Activated naive CD4-positive, alpha-beta T cell treated with anti-CD3 and anti-CD28 coated beads, Interleukin-2, amount 50 U/mL, for 72 hours (primary cell): ENCODE results near the gene PLA2G2A. TPM values are rescaled to one million over a fixed set of nuclear protein-coding genes. Genes with fewer than 3 reads are reported as not detected.
"Not testable (repeated sequence)": the region's sequence is repeated elsewhere in the genome, so short reads cannot be mapped to it uniquely, and the experiment has no call there.

Experiments used
- ATAC-seq, 2 donors: fragments of 150-1000 bp; cut with Tn5 transposase; 2 replicates each; pipeline ENCODE4 v1.10.0; 2021; ENCODE audit warnings: mild to moderate bottlenecking in 2 of 2, moderate library complexity in 2 of 2
- DNase-seq, 2 donors: peaks; one replicate each; pipeline ENCODE4 v3.0.0; 2021 to 2022; ENCODE audit warnings: low spot score in 2 of 2
- H3K27ac Mint-ChIP-seq, 2 donors: one replicate each; pipeline ENCODE4 v1.8.0; 2022; ENCODE audit warnings: mild to moderate bottlenecking in 2 of 2, mixed read lengths in 2 of 2
- H3K36me3 Mint-ChIP-seq, 2 donors: one replicate each; pipeline ENCODE4 v1.8.0; 2022; ENCODE audit warnings: mixed read lengths in 2 of 2
- H3K9me3 Mint-ChIP-seq, 2 donors: one replicate each; pipeline ENCODE4 v1.8.0; 2022; ENCODE audit warnings: mixed read lengths in 2 of 2
- total RNA-seq, 2 donors: library from RNA; stranded (reverse); gene quantifications; one replicate each; pipeline ENCODE4 v1.2.3, GENCODE V29; 2022

The PLA2G2A gene, protein sequence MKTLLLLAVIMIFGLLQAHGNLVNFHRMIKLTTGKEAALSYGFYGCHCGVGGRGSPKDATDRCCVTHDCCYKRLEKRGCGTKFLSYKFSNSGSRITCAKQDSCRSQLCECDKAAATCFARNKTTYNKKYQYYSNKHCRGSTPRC
- not detected for total RNA-seq

DNA sequence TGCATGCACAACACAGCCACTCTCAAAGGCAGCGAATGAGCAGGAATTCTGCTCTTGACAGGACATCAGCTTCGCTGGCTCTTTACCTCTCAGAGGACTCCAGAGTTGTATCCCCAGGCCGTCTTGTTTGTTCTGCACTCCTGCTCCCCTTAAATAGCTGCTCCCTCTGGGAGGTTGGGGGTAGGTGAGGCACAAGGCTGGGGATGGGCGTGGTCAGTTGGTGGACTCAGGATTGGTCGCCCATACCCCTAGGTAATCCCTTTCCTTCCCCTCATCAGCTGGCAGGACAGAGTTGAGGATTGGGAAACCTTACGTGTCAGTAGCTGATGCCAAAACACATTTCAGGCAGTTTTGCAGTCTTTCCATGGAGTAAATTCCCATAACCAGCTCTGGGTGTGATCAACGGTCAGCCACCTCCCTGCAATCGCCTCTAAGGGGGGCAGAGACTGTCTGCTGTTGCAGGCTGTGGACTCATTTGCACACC lies at the start of gene PLA2G2A:
Gene PLA2G2A, minus strand, starts transcription at position 125 of the 484 bp plus-strand sequence. CDS start 845 bp downstream, outside the sequence.
- H3K9me3 Mint-ChIP-seq = no peaks in the 10 kb centered on the region
- no peak for ATAC-seq
- DNase-seq = no peak
- no peaks in the 10 kb centered on the region for H3K36me3 Mint-ChIP-seq
- no peak within 1 kb of the TSS for H3K27ac Mint-ChIP-seq

DNA sequence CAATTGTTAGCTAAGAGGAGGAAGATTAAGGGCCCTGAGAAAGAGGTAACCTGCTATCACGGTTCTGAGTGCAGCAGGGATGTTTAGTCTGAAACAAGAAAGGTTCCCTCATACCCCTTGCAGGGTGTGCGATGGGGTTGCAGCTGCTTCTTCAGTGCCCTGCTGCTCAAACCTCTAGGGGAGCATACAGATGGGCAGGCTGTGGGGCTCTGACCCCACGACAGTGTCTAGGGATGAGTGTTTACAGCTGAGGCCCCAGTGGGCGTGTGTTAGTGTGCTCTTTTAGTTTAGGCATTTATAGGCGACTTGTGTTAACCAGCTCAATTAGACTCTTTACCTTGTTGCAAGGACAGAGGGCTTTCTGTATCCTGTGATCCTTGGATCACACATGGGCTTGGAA lies 49.3 kb upstream of the PLA2G2A start:
- Mint-ChIP-seq H3K36me3 (peaks cover 0 to 5% of the 10 kb centered on the region in 2 donors), H3K27ac (no peak overlapping the region), H3K9me3 (peaks cover 0 to 4% of the 10 kb centered on the region in 2 donors)
- ATAC-seq (no peak), DNase-seq (no peak)

GRCh38 chr1:20028125-20028524 lies 48.7 kb upstream of the PLA2G2A start:
- DNase-seq (no peak), ATAC-seq (no peak)
- Mint-ChIP-seq H3K9me3 (peaks cover 0 to 4% of the 10 kb centered on the region in 2 donors), H3K36me3 (peaks cover 0 to 5% of the 10 kb centered on the region in 2 donors), H3K27ac (no peak overlapping the region)

DNA sequence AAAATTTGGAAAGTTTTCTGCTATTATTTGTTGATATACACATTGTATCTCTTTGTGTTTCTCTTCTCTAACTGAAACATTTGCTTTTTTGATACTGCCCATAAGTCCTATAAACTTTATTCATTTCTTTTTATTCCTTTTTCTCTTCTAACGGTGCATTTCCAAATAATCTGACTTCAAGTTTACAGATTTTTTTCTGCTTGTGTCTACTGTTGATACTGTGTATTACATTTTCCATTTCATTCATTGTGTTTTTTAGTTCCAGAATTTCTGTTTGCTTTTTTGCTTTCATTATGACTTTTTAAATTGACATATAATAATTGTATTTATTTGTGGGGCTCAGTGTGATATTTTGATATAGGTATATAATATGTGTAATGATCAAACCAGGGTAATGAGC lies 38.3 kb upstream of the PLA2G2A start:
- peaks cover 12 to 19% of the 10 kb centered on the region in 2 donors for H3K9me3 Mint-ChIP-seq
- no peak for DNase-seq
- ATAC-seq = no peak
- no peak overlapping the region for H3K27ac Mint-ChIP-seq
- peaks cover 10 to 11% of the 10 kb centered on the region in 2 donors for H3K36me3 Mint-ChIP-seq

- ATAC-seq (no peak), DNase-seq (no peak)
- peaks cover 10 to 11% of the 10 kb centered on the region in 2 donors for H3K36me3 Mint-ChIP-seq
- no peak overlapping the region for H3K27ac Mint-ChIP-seq
- peaks cover 12 to 19% of the 10 kb centered on the region in 2 donors for H3K9me3 Mint-ChIP-seq
Measured at GRCh38 chr1:20014153-20014552, 34.7 kb upstream of the PLA2G2A start.

DNA sequence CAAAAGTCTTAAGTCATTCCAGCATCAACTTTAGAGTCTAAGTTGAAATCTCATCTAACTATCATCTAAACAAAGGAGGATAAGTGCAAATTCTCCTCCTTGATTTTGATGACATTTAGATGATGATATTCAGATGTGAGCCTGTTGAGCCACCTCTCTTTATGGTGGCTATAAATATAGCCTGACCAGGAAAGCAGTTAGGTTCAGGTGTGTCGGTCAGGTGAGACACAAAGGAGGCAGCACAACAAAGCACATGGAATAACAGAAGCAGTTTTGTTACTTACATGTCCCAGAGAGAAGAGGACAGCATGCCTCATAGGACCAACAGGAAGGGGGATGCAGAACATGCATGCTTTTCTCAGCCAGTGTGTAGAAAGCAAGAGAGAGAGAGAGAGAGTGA lies 30.6 kb upstream of the PLA2G2A start:
- H3K9me3 Mint-ChIP-seq = peaks cover 8 to 11% of the 10 kb centered on the region in 2 donors
- ATAC-seq = no peak
- no peak overlapping the region for H3K27ac Mint-ChIP-seq
- no peak for DNase-seq
- no peaks in the 10 kb centered on the region for H3K36me3 Mint-ChIP-seq

DNA sequence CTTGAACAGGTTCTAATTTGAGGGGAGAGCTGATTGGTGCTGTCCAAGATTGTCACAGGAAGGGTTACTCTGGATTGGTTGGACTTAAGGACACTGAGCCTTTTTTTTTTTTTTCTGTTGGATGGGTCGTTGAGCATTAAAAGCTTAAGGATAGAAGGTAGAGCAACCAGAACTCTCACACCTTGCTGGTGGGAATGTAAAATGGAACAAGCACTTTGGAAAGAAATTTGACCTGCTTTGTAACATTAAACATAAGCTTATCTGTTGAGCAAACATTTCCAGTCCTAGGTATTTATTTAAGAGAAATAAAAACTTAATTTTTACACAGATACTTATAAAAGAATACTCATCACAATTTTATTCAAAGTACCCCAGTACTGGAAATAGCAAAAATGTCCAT lies 29.8 kb upstream of the PLA2G2A start:
- H3K27ac Mint-ChIP-seq = no peak overlapping the region
- no peak for DNase-seq
- H3K36me3 Mint-ChIP-seq = no peaks in the 10 kb centered on the region
- H3K9me3 Mint-ChIP-seq = peaks cover 6 to 7% of the 10 kb centered on the region in 2 donors
- ATAC-seq = no peak

DNA sequence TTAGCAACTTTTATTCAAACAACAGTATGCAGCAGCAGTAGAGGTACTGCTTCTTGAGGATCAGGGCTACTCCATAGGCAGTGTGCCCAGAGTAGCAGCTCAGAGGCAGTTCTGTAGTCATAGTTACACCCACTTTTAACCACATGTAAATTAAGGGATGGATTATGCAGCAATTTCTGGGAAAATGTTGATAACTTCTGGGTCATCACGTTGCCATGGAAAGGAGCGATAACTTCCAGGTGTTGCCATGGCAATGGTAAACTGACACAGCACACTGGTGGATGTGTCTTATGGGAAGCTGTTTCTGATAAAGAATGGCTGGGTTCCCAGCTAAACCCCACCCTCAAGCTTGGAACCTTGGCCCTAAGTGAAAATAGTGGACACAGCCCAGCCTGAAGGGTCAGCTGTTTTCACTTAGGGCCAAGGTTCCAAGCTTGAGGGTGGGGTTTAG lies 29.0 kb upstream of the PLA2G2A start:
- no peak overlapping the region for H3K27ac Mint-ChIP-seq
- peaks cover 4% of the 10 kb centered on the region in 2 donors for H3K36me3 Mint-ChIP-seq
- DNase-seq = no peak
- ATAC-seq = no peak
- peaks cover 8% of the 10 kb centered on the region in 2 donors for H3K9me3 Mint-ChIP-seq

DNA sequence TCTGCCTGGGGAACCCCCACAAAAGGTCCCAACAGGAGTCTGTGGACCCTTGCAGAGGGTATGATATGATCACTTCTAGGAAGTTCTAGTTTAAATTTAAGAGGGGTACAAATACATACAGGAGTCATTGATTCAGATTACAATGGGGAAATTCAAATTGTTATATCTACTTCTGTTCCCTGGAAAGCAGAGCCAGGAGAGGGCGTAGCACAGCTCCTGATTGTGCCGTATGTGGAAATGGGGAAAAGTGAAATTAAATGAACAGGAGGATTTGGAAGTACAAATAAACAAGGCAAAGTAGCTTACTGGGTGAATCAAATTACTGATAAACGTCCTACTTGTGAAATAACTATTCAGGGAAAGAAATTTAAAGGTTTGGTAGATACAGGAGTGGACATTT lies 19.4 kb upstream of the PLA2G2A start:
- not testable (repeated sequence) for DNase-seq, ATAC-seq, H3K9me3 Mint-ChIP-seq, H3K27ac Mint-ChIP-seq
- peaks cover 5 to 20% of the 10 kb centered on the region in 2 donors for H3K36me3 Mint-ChIP-seq

- DNase-seq (no peak), ATAC-seq (no peak)
- no peaks in the 10 kb centered on the region for H3K36me3 Mint-ChIP-seq
- no peak overlapping the region for H3K27ac Mint-ChIP-seq
- H3K9me3 Mint-ChIP-seq = no peaks in the 10 kb centered on the region
Measured at GRCh38 chr1:19990689-19991088, 11.3 kb upstream of the PLA2G2A start.

GRCh38 chr1:19990182-19990582 lies 10.8 kb upstream of the PLA2G2A start:
- not testable (repeated sequence) for ATAC-seq, H3K27ac Mint-ChIP-seq, H3K9me3 Mint-ChIP-seq, DNase-seq, H3K36me3 Mint-ChIP-seq

DNA sequence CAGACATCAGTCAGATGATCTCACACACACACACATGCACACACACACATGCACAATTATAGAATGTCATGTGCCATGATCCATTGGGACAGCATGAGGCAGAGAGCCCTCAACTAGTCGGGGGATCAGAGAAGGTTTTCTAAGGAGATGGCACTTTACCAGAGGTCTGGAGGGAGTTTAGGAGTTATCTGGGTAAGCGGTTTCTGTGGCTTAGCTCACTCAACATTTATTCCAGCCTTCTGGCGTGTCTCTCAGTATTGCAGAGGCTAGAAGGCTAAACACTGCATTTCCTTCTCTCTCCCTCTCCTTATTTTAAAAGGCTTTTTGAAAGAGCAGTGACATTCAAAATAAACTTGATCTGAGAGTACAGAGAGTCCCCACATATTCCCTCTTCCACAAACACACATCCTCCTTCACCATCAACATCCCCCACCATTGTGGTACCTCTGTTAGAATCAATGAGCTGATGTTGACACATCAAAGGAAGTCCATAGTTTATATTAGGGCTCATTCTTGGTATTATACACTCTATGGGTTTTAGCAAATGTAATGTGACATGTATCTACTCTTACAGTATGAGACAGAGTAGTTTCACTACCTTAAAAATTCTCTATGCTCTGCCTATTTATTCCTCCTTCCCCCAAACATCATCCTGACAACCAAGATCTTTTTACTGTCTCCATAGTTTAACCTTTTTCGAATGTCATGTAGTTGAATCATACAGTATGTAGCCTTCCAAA lies 9.0 kb upstream of the PLA2G2A start:
- DNase-seq = no peak
- Mint-ChIP-seq H3K9me3 (no peaks in the 10 kb centered on the region), H3K36me3 (no peaks in the 10 kb centered on the region), H3K27ac (no peak overlapping the region)
- ATAC-seq = no peak

DNA sequence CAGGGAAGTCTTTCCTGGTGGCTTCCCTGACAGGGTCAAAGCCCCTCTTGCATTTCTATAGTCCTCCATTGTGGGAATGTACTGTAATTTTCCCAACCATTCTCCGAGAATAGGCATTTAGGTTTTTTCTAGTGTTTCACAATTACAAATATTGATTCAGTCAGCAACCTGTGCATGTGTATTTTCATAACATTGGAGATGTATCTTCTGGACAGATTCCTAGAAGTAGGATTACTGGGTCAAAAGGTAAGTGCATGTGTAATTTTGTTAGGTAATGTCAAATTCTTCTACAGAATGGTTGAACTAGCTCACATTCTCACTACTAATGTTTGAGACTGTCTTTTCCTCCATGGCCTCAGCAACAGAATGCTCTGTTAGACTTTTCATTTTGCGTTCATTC lies 8.3 kb upstream of the PLA2G2A start:
- no peak for ATAC-seq
- Mint-ChIP-seq H3K9me3 (no peaks in the 10 kb centered on the region), H3K36me3 (no peaks in the 10 kb centered on the region), H3K27ac (no peak overlapping the region)
- DNase-seq = no peak

DNA sequence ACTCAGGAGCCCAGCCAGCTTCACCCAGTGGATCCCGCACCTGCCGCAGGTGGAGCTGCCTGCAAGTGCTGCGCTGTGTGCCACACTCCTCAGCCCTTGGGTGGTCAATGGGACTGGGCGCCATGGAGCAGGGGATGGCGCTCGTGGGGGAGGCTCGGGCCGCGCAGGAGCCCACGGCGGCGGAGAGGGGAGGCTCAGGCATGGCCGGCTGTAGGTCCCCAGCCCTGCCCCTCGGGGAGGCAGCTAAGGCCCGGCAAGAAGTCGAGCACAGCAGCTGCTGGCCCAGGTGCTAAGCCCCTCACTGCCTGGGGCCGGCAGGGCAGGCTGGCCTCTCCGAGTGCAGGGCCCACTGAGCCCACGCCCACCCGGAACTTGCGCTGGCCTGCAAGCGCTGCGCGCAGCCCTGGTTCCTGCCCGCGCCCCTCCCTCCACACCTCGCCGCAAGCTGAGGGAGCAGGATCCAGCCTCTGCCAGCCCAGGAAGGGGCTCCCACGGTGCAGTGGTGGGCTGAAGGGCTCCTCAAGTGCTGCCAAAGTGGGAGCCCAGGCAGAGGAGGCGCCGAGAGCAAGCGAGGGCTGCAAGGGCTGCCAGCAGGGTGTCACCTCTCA lies 5.1 kb upstream of the PLA2G2A start:
- not testable (repeated sequence) for ATAC-seq, H3K36me3 Mint-ChIP-seq, H3K27ac Mint-ChIP-seq, H3K9me3 Mint-ChIP-seq, DNase-seq

GRCh38 chr1:19981507-19982312 lies 2.3 kb upstream of the PLA2G2A start:
- ATAC-seq (no peak), DNase-seq (no peak)
- H3K9me3 Mint-ChIP-seq = no peaks in the 10 kb centered on the region
- H3K27ac Mint-ChIP-seq = no peak overlapping the region
- no peaks in the 10 kb centered on the region for H3K36me3 Mint-ChIP-seq

- Mint-ChIP-seq H3K9me3 (no peaks in the 10 kb centered on the region), H3K27ac (no peak overlapping the region), H3K36me3 (no peaks in the 10 kb centered on the region)
- no peak for DNase-seq
- ATAC-seq = no peak
Measured at GRCh38 chr1:19981170-19981506, 1.7 kb upstream of the PLA2G2A start.

GRCh38 chr1:19980314-19980713 lies 896 bp upstream of the PLA2G2A start:
- ATAC-seq (no peak), DNase-seq (no peak)
- H3K36me3 Mint-ChIP-seq = no peaks in the 10 kb centered on the region
- no peaks in the 10 kb centered on the region for H3K9me3 Mint-ChIP-seq
- no peak overlapping the region for H3K27ac Mint-ChIP-seq
